Cardiac ventricle fibroblast (primary cell): ENCODE data around the gene CACNB3. TPM values are rescaled to one million over a fixed set of nuclear protein-coding genes. Genes with fewer than 3 reads are reported as not detected.

Experiments used
- total RNA-seq: library from RNA; depleted of rRNA; stranded (reverse); fragments of >200 nt; gene quantifications from 2 replicates; pipeline ENCODE4 v1.2.3, GENCODE V29; 2015

Gene CACNB3
- total RNA-seq = 12.8 and 20.7 TPM in 2 replicates

DNA sequence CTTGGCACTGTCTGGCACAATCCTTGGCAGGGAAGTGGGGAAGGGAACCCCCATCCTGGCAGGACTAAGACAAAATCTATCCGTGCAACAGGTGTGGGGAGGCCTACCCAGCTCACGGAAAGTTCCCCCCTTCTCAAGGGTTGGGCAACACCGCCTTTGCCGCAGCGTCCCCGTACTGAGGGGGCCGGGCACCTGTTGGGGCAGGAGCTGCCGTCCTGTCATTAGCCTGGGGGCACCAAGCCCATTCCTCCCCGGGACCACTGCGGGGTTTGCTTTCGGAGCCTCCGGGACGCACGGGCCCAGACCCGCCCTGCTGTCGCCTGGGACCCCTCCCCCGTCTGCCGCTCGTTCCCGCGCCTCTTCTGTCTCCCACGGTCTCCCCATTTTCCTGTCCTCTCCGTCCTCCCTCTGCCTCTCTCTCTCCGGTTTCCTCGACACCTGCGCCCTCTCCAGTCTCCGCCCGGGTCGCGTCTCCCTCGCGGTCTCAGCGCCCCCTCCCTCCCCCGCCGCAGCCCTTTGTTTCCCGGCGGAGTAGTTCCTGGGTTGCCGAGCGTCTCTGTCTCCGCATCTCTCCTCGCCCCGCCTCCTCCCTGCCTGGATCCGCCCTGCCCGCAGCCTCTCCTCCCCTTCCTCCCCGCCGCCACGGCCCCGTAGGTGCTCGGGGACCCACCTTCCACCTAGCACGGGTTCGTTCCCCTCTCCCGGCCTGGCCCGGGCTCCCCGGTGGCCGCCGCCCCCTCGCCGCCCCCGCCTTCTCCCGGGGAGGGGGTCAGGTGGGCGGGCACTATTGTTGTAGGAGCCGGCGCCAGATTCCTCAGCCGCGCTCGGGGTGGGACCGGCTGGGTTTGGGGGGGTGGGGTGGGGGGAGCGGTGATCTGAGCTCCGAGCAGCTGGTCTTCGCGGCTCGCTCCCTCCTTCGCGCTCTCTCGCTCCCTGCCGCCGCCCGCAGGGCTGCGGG lies at the start of gene CACNB3:
Gene CACNB3 (plus strand): TSS at position 624 of the 958 bp plus-strand sequence. CDS start 434 bp downstream, outside the sequence.

DNA sequence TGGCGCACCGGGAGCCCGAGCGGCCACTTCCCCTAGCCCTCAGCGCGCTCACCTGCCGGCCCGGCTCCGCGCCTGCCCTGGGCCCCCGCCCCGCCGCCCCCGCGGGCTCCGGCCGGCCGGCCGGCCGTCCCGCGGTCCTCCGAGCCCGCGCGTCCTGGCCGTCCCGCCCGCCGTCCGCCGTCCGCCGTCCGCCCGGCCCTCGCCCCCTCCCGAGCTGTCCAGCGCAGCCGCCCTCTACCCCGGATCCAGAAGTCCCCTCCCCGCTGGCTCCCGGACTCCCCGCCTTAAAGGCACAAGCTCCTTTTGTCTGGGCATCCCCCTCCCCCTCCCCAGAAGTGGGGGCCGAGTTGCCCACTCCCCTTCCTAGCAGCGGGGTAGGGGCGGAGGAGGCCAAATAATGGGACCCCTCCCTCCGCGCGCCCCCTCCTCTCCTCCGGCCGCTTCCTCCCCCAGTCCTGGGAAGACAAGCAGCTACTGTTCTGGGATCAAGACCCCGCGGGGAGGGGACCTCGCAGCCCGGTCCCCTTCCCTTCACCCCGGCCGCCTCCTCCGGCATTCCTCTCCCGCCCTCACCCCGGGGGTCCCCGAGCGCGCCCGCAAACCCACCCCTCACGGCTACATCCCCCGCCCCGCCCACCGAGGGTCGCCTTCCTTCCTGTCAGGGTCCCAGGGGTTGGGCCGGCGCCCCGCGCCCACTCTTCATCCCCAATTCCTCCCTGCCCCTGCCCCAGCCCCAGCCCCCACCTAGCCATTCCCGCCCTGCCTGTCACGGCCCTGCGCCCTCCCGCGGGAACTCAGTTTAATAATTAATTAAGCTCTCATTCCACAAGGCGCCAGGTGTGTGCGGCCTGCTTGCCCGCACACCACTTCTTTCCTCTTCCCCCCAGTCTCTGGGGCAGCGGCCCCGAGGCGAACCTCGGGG lies 29.2 kb upstream of the CACNB3 start, which contains the start of gene ADCY6:
Gene ADCY6 (minus strand): TSS at position 236 of the 922 bp plus-strand sequence. CDS start 5,655 bp downstream, outside the sequence.

DNA sequence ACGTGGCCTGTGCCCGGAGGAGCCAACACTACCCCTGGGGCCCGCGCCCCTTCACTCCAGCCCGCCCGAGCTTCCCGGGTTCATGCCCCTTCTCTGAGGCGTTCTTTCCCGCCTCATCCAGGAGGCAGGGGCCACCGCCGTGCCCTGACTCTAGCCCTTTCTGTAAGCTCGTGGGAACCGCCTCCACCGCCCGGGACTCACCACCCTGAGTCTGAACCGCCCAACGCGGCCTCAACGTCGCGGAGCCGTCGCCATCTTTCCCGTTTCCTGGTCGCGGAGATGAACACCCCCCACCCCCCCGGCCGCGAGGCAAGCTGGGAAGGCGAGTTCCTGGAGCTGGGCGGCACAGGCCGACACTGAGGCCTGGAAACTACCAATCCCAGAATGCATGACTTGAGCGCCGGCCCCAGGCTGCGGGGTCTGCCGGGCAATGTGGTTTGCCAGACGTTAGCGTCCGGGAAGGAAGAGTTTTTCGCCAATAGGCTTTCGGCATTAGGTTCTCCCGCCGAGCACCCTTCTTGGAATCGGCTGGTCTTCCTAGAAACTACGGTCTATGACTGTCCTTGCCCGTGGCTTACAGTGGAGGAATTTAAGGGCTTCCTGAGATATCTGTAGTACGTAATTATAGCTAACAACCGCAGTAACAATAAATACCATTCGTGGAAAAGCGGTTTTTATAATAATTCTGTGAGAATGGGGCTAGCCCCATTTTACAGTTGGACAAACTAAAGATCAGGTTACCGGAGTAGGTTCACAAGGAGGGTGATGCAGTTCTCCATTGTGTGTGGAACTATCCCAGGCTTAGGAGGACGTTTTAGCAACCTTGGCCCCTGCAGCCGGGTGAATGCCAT lies 33.8 kb downstream of the CACNB3 start, which contains the start of gene DDX23:
Gene DDX23 (minus strand): TSS at position 281 of the 851 bp plus-strand sequence. CDS start 6,381 bp downstream, outside the sequence.

DNA sequence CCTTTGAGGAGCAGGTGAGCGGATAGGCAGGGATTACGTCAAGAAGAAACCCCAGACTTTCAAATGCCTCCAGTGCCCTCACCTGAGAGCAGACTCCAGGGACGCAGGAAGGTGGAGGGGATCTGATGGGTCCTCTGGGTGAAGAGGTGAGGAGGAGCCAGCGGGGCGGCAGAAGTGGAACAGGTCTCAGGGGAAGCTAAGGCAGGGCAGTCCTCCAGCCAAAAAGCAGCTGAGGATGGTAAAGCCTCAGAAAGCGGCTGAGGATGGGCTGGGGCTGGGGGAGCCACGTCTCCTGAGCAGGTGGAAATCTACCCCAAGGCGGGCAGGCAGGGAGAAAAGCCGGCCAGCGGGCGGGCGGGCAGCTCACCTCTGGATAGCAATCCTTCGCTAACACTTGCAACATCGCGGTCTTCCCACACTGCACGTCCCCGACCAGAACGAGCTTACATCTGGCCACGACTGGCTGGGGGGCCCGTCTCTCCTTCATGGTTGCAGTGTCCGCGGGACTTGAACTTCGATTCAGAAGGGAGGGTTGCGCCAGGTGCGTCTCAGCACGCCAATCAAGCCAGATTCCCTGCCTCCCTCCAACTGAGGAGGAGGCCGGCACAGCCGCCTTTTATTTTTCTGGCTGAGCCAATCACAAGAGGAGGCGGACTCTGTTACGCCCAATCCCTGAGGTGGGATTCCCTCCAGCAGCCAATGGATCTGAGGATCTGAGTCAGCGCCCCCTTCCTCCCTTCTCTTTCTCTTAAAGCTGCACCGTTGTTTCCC lies 47.2 kb downstream of the CACNB3 start, which contains the start of gene RND1:
Gene RND1 (minus strand): TSS at position 590 of the 771 bp plus-strand sequence. CDS start 103 bp downstream, at position 487.

Other genes starting within 250 kb of the CACNB3 start
- not detected in 2 replicates for gene LALBA, start 248.4 kb upstream of the CACNB3 start, total RNA-seq
- 36.8 and 45.0 TPM in 2 replicates for gene KANSL2, start 136.3 kb upstream of the CACNB3 start, total RNA-seq
- gene CCNT1, start 101.8 kb upstream of the CACNB3 start, total RNA-seq = 12.4 and 23.1 TPM in 2 replicates
- gene ADCY6, start 29.4 kb upstream of the CACNB3 start, total RNA-seq = 26.0 and 33.3 TPM in 2 replicates
- 37.1 and 37.6 TPM in 2 replicates for gene DDX23, start 33.7 kb downstream of the CACNB3 start, total RNA-seq
- gene RND1, start 47.4 kb downstream of the CACNB3 start, total RNA-seq = 0.39 TPM in 1 of 2 replicates, not detected in the other
- 69.3 and 74.1 TPM in 2 replicates for gene FKBP11, start 107.0 kb downstream of the CACNB3 start, total RNA-seq
- gene ARF3, start 139.0 kb downstream of the CACNB3 start, total RNA-seq = 45.7 and 82.1 TPM in 2 replicates
- 0.75 TPM in 1 of 2 replicates, not detected in the other for gene WNT10B, start 153.2 kb downstream of the CACNB3 start, total RNA-seq
- not detected in 2 replicates for gene WNT1, start 159.8 kb downstream of the CACNB3 start, total RNA-seq
- 0.05 TPM in 1 of 2 replicates, not detected in the other for gene DDN, start 180.9 kb downstream of the CACNB3 start, total RNA-seq
- 71.5 and 71.6 TPM in 2 replicates for gene PRKAG1, start 200.3 kb downstream of the CACNB3 start, total RNA-seq
- gene KMT2D, start 242.3 kb downstream of the CACNB3 start, total RNA-seq = 41.7 and 57.0 TPM in 2 replicates